HG03521 (cell line): ENCODE measurements around the gene GPR137C.

Experiments
- ATAC-seq: cut with Tn5 transposase; IDR thresholded peaks from one replicate; pipeline ENCODE4 v1.9.1; 2021; ENCODE audit warnings: mild to moderate bottlenecking, moderate library complexity; ENCODE audit not compliant: unreplicated experiment

Gene GPR137C

DNA sequence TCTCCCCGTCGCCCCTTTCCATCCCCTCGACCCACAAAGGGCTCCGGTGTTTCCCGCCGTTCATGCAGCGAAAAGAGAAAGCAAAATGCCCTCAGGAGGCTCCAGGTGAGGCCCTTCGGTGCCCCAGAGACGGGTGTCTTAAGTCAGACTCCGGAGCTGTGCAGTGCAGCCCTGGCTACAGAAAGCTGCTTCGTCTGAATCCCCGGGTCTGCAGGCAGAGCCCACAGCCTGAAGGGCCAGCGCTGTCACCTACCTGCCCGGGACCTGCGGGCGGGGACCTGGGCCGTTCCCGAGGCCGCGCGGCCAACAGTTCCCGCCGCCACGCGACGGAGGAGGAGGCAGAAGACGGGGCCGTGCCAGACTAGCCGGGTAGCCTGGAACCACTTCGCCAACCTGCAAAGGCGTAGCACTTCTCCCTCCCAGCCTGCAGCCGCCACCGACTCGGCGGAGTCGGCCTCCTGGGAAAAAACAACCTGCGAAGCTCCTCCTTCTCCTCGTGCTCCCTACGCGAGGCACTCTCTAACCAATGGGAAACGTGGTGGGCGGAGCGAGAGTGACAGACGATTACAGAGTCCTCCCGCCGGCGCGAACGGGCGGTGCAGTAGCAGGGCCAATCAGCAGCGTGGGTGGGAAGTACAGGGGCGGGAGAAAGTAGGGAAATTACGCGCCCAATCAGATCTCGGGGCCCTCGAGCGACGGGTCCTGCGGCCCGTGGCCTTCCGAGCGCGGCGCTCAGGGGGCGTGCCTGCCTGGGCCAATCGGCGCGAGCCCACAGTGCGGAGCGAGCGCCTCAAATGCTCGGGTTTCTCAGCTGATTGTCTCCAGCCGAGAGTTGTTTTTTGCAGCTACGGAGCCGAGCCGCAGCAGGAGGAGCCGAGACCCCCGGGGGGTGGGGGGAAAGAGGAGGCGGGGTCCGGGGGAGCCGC lies at the start of gene GPR137C, which contains the start of gene TXNDC16:
TSS of gene GPR137C (plus strand) at position 774 of the 926 bp plus-strand sequence. CDS start 312 bp downstream, outside the sequence.
TSS of gene TXNDC16 (minus strand) at position 443 of the 926 bp plus-strand sequence. CDS start 8,948 bp downstream, outside the sequence.
- ATAC-seq = peak; percentile 91

- no peak for ATAC-seq
Measured at GRCh38 chr14:52513249-52513648, 39.4 kb upstream of the GPR137C start.

GRCh38 chr14:52514046-52514811 lies 38.4 kb upstream of the GPR137C start:
- no peak for ATAC-seq

DNA sequence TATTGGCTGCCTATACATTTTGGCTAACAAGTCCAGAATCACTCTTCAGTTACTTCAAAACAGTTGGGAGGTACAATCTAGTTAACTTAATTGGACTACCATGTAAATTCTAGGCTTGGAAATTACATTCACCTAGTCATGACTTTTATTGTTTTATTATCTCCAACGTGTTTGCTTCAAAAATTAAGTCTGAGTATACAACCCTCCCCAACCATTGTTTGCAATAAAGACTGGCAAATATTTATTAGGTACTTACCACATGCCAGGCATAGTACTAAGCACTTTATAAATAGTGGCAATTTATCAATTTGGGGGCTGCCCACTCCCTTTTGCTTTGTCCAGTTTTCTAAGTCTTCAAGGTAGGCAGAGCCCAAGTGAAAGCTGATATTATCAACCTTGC lies 30.6 kb upstream of the GPR137C start:
- no peak for ATAC-seq

GRCh38 chr14:52522581-52523345 lies 29.9 kb upstream of the GPR137C start:
- no peak for ATAC-seq

- no peak for ATAC-seq
Measured at GRCh38 chr14:52527052-52527451, 25.6 kb upstream of the GPR137C start.

DNA sequence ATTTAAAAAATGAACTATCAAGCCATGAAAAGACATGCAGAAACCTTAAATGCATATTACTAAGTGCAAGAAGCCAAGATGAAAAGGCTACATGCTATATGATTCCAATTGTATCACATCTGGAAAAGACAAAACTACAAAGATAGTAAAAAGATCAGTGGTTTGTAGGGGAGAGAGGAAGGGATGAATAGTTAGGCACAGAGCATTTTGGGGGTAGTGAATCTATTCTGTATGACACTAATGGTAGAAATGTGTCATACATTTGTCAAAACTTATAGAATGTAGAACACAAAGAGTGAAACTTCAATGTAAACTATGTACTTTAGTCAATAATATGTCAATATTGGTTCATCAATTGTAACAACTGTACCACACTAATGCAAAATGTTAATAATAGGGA lies 21.2 kb upstream of the GPR137C start:
- no peak for ATAC-seq

- ATAC-seq = no peak
Measured at GRCh38 chr14:52536269-52536668, 16.4 kb upstream of the GPR137C start.

DNA sequence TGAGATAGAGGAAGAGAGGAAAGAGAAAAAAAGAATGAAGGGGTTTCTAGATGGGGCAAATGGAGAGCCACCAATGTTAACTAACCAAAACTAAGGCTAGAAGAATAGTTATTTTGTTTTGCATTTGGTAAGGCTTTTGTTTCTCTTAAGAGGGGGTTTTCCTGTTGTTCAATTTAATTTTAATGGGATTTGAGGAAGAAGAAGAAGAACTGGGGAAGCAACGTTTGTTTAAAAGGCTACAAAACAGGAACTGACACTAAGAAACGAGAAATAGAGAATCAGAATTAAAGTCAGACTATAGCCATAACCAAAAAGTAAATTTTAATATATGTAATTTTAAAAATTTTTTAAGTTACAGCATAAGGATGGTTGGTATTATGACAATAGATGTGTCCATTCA lies 14.0 kb upstream of the GPR137C start:
- ATAC-seq = no peak

DNA sequence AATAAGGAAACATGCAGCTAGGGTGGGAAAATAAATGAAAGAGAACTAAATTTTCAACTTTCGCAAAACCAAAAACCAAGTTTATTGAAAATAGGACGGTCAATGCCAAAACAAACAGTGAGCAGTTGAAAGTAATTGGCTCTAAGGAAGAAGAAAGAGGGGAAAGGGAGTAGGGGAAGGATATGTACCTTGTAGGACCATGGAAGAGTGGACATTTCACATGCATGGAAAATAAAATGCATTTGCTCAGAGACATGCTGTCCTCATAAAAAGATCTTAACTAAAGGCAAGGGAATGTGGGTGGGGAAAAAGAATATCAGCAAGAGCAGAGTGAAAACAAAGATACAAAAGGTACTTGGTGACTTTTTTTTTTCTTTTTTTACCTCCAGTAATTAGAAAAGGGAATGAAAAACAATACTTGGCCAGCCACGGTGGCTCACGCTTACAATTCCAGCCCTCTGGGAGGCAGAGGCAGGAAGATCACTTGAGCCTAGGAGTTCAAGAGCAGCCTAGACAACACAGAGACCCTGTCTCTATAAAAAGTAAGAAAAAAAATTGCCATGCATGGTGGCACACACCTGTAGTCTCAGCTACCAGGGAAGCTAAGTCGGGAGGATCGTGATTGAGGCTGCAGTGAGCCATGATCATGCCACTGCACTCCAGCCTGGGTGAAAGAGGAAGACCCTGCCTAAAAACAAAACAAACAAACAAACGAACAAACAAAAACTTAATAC lies 6.9 kb upstream of the GPR137C start:
- no peak for ATAC-seq

DNA sequence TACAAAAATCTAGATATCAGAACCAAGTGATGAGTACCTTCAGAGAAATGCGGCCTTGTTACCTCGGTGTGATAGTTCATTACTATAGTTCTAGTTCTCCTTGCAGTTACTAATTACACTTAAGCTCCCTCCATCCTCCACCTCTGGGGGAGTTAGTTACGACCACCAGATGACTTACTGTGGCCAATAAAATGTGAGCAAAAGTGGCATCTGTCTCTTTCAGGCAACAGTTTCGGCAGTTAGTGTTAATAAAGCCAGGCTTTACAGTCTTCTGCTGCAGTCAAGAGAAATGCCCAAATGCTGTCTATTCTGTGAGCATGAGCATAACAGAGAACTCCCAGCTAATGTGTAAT lies 6.3 kb upstream of the GPR137C start:
- ATAC-seq = no peak

DNA sequence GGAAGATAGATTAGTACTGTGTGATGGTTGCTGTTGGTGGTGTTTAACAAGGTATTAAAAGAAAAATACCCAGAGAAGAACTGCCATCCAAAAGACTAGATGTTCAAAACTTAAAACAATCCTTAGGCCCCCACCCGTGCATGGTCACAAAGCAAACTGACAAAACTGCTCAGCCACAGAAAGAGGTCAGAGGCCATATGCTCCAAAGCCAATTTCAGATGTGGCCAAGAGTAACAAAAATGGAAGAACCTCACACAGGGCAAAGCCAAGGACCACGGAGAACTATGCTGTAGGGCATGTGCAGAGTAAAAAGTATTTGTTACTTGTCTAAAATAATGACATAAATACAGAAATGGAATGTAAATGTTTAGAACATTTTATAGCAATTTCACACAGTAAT lies 5.6 kb upstream of the GPR137C start:
- ATAC-seq = no peak

GRCh38 chr14:52547526-52547925 lies 5.1 kb upstream of the GPR137C start:
- no peak for ATAC-seq

- no peak for ATAC-seq
Measured at GRCh38 chr14:52550661-52551060, 2.0 kb upstream of the GPR137C start.

DNA sequence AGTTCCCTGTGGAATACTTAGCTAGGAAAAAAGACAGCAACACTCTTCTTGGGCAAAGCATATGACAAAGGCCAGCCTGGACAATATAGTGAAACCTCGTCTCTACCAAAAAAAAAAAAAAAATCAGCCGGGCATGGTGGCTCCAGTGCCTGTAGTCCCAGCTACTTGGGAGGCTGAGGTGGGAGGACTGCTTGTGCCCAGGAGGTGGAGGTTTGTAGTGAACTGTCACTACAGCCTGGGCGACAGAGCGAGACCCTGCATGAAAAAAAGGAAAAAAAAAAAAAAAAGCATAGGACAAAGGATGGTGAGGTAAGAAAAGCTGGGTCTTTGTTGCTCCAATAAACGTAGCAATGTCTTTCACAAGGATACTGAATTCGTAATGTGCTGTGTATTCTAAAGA lies 1.4 kb upstream of the GPR137C start:
- ATAC-seq = no peak

DNA sequence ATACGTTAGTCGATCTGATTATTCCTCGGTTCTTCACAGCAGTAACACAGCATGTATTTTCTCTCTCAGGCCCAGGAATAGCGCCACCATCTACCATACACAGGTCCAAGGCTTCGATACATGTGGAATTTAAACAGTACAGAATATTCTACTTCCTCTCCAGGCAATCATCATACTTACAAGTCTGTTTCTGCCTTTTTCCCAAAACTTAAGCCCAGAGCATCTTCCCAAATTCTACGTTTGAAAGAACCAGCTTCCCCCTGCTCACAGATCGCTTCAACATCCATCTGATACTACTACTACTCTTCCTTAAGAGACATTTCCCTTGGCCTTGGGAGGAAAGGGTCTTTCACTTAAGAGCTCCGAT lies 957 bp upstream of the GPR137C start:
- ATAC-seq = no peak

- ATAC-seq = peak; percentile 18
Measured at GRCh38 chr14:52553002-52553670, 500 bp downstream of the GPR137C start.

DNA sequence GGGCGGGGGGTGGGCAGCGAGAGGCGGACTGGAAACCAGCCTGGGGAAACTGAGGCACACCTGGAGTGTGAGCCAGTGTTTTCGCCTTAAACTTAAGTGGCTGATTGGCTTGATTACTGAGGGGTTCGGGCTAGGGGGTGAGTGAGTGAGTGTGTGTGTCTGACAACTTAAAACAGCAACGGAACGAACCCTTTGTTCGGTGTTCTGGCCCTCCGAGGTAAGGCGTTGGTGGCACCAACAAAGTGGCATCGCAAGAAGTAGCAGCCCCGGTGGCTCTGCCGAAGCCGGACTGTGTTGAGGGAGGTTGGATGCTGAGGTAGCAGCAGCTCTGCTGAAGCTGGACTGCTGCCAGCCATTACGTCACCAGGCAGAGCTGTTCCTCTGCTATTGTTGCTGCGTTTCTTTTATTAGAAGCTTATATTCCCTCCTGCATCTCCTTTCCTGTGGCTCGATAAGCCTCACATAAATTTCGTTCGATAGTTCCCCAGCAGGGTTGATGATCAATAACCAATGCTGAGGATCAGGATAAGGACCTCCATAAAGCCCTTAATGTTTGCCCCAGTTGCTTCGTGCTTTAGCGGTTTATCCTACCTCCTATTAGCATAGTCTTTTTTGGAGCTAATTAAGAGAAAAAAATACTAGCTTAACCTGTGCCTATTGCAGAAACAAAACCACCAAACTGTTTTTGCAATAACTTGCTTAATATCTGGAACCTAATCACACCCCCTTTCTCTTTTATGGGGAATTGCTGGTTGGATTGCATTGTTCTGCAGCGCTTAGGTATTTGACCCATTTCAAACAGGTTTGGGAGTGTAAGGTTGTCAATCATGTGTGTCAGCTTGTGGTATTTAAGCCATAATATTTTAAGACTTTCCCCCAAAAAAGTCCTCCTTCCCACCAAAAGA lies 1.3 kb downstream of the GPR137C start:
- ATAC-seq = no peak

GRCh38 chr14:52558688-52559087 lies 6.1 kb downstream of the GPR137C start:
- no peak for ATAC-seq
